CD4-positive, alpha-beta T cell (primary cell): ENCODE data around the gene ABCA6. TPM values are rescaled to one million over a fixed set of nuclear protein-coding genes. Genes with fewer than 3 reads are reported as not detected.

Source experiments
- ATAC-seq: fragments of 200-7000 bp; cut with Tn5 transposase; one replicate; pipeline ENCODE4 v1.10.0; 2022; ENCODE audit warnings: mild to moderate bottlenecking; ENCODE audit not compliant: poor library complexity
- CTCF ChIA-PET: fragments of 350-600 bp; sonication (Branson Sonifier 250); formaldehyde crosslinking; loops from one replicate; lab custom pipeline; 2021; ENCODE audit warnings: antibody characterized with exemption, inconsistent platforms; lab: Charles Lee
- POLR2A ChIA-PET: fragments of 350-600 bp; sonication (Branson Sonifier 250); formaldehyde crosslinking; loops from one replicate; lab custom pipeline; 2021; ENCODE audit warnings: antibody characterized with exemption, inconsistent platforms; lab: Charles Lee
- DNase-seq, 14 experiments: peaks; one replicate each; pipeline ENCODE4 v3.0.0-alpha.2; 2013 to 2020; ENCODE audit warnings: mixed read lengths in 2 of 14
- H3K27ac ChIP-seq, 2 donors: one replicate each; pipeline versions ENCODE4 v1.5.1 to v1.7.0; 2013; ENCODE audit warnings: low read length in 2 of 2, low read depth in 1 of 2, mild to moderate bottlenecking in 1 of 2
- H3K27me3 ChIP-seq, 2 experiments: 1 replicate in 1 of 2; 2 replicates in 1 of 2; pipeline versions ENCODE4 v1.6.1 to v1.7.0; 2013; ENCODE audit warnings: low read length in 2 of 2, control low read depth in 1 of 2, mild to moderate bottlenecking in 1 of 2, moderate library complexity in 1 of 2; ENCODE audit not compliant: insufficient read depth in 2 of 2, control insufficient read depth in 1 of 2
- H3K36me3 ChIP-seq: one replicate; pipeline ENCODE4 v1.6.1; 2013; ENCODE audit warnings: low read length, control low read depth; ENCODE audit not compliant: insufficient read depth
- H3K4me1 ChIP-seq: one replicate; pipeline ENCODE4 v1.6.1; 2013; ENCODE audit warnings: low read length, control low read depth; ENCODE audit not compliant: insufficient read depth
- H3K4me3 ChIP-seq: one replicate; pipeline ENCODE4 v1.5.1; 2013; ENCODE audit warnings: mild to moderate bottlenecking, low read length, moderate library complexity
- H3K9me3 ChIP-seq, 2 experiments: 1 replicate in 1 of 2; 2 replicates in 1 of 2; pipeline versions ENCODE4 v1.6.1 to v1.7.0; 2013; ENCODE audit warnings: low read length in 2 of 2, mild to moderate bottlenecking in 2 of 2, control low read depth in 1 of 2, moderate library complexity in 1 of 2; ENCODE audit not compliant: control insufficient read depth in 1 of 2, insufficient read depth in 1 of 2
- H3K27ac Mint-ChIP-seq: one replicate; pipeline ENCODE4 v1.8.0; 2020; ENCODE audit warnings: mixed read lengths
- H3K27me3 Mint-ChIP-seq: one replicate; pipeline ENCODE4 v1.8.0; 2021; ENCODE audit warnings: mixed read lengths
- H3K36me3 Mint-ChIP-seq: one replicate; pipeline ENCODE4 v1.8.0; 2021; ENCODE audit warnings: low read depth, mixed read lengths
- H3K4me1 Mint-ChIP-seq: one replicate; pipeline ENCODE4 v1.8.0; 2021; ENCODE audit warnings: low read depth, mixed read lengths
- H3K4me3 Mint-ChIP-seq: one replicate; pipeline ENCODE4 v1.8.0; 2020; ENCODE audit warnings: mild to moderate bottlenecking, mixed read lengths
- H3K9me3 Mint-ChIP-seq: one replicate; pipeline ENCODE4 v1.8.0; 2020; ENCODE audit warnings: mixed read lengths
- CTCF ChIP-seq: fragments of 200-600 bp; IDR thresholded peaks from one replicate; pipeline ENCODE4 v1.8.0; 2022; ENCODE audit warnings: antibody characterized with exemption, mild to moderate bottlenecking
- intact Hi-C, 2 experiments: fragments of 100-400 bp; cut with DNase I in 1 of 2; cut with micrococcal nuclease in 1 of 2; formaldehyde crosslinking; loops; one replicate each; pipeline versions ENCODE4 v1.15.1 to v1.9.0; 2023 to 2025; cut with DNase I, micrococcal nuclease
- total RNA-seq, 174 experiments: library from RNA in 2 of 174; stranded (reverse) in 2 of 174; gene quantifications; one replicate each; pipeline ENCODE4 v1.2.3 and lab custom pipeline; 2021 to 2026

The ABCA6 gene
- total RNA-seq, 2 experiments from 2014 or later, result 0.22 to 0.25 TPM

GRCh38 chr17:69048634-69049033 is 93.1 kb downstream of the ABCA6 start:
- no peaks in the 10 kb centered on the region for H3K4me1 ChIP-seq
- TF ChIP-seq CTCF, result no peak
- ChIA-PET CTCF (no interaction called here), POLR2A (no interaction called here)
- H3K27me3 Mint-ChIP-seq, result peaks cover 11% of the 10 kb centered on the region
- H3K27ac ChIP-seq, result no peak overlapping the region
- peaks cover 0 to 3% of the 10 kb centered on the region in 2 experiments for H3K9me3 ChIP-seq
- H3K4me3 ChIP-seq, result no peak overlapping the region
- intact Hi-C loops, result no loop called here
- H3K9me3 Mint-ChIP-seq, result peaks cover 5% of the 10 kb centered on the region
- H3K36me3 ChIP-seq, result no peaks in the 10 kb centered on the region
- ATAC-seq (no peak), DNase-seq (no peak)
- no peaks in the 10 kb centered on the region for H3K27me3 ChIP-seq
- peaks cover 4% of the 10 kb centered on the region for H3K4me1 Mint-ChIP-seq
- no peaks in the 10 kb centered on the region for H3K36me3 Mint-ChIP-seq
- H3K4me3 Mint-ChIP-seq, result no peak overlapping the region
- H3K27ac Mint-ChIP-seq, result no peak overlapping the region

- no peaks in the 10 kb centered on the region for H3K9me3 Mint-ChIP-seq
- no peaks in the 10 kb centered on the region for H3K4me1 ChIP-seq
- DNase-seq (peak in 1 of 14 experiments; percentile 5), ATAC-seq (no peak)
- H3K27me3 ChIP-seq, result no peaks in the 10 kb centered on the region
- H3K4me1 Mint-ChIP-seq, result peaks cover 4% of the 10 kb centered on the region
- no peak overlapping the region for H3K27ac ChIP-seq
- H3K27ac Mint-ChIP-seq, result no peak overlapping the region
- H3K36me3 Mint-ChIP-seq, result no peaks in the 10 kb centered on the region
- no peaks in the 10 kb centered on the region for H3K36me3 ChIP-seq
- no peak overlapping the region for H3K4me3 ChIP-seq
- POLR2A ChIA-PET, result no interaction called here
- CTCF ChIA-PET, result no interaction called here
- H3K9me3 ChIP-seq, result no peaks in the 10 kb centered on the region
- peaks cover 11% of the 10 kb centered on the region for H3K27me3 Mint-ChIP-seq
- no peak for TF ChIP-seq CTCF
- no peak overlapping the region for H3K4me3 Mint-ChIP-seq
- intact Hi-C loops, result no loop called here
Observed at GRCh38 chr17:69047368-69048263, 94.1 kb downstream of the ABCA6 start.

- H3K27ac ChIP-seq, result no peak overlapping the region
- ChIA-PET CTCF (no interaction called here), POLR2A (no interaction called here)
- no peaks in the 10 kb centered on the region for H3K36me3 Mint-ChIP-seq
- no peak for TF ChIP-seq CTCF
- H3K4me1 ChIP-seq, result no peaks in the 10 kb centered on the region
- no peak overlapping the region for H3K4me3 Mint-ChIP-seq
- intact Hi-C loops, result no loop called here
- H3K4me1 Mint-ChIP-seq, result peaks cover 4% of the 10 kb centered on the region
- no peak overlapping the region for H3K27ac Mint-ChIP-seq
- no peak for DNase-seq
- no peak for ATAC-seq
- peaks cover 11% of the 10 kb centered on the region for H3K27me3 Mint-ChIP-seq
- no peaks in the 10 kb centered on the region for H3K9me3 Mint-ChIP-seq
- H3K4me3 ChIP-seq, result no peak overlapping the region
- H3K27me3 ChIP-seq, result no peaks in the 10 kb centered on the region
- no peaks in the 10 kb centered on the region for H3K9me3 ChIP-seq
- H3K36me3 ChIP-seq, result no peaks in the 10 kb centered on the region
Observed at GRCh38 chr17:69046121-69046807, 95.4 kb downstream of the ABCA6 start.
